Measurements from ENCODE around the gene CNTN6.

Gene CNTN6

DNA sequence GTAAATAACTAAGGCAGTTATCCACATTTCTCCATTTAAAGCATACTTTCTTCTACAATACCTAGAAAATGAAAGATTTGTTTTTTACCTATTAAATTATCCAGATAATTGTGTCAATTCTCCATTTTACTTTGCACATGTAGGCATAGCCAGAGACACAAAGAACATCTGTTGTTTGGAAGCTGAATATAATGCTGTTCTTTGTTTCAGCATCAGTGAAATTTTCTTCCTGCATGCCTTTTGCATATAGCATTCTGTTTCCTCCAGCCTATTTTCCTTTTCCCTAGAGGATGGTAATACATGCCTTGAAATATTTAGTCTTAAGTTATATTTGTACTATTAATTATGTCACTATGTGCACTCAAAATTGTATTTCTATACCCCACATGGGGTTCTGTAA is 233.7 kb downstream of the CNTN6 start:
- H2BK5ac ChIP-seq (ENCODE audit: low read depth, low read length, poor library complexity, severe bottlenecking), result no peak overlapping the region

DNA sequence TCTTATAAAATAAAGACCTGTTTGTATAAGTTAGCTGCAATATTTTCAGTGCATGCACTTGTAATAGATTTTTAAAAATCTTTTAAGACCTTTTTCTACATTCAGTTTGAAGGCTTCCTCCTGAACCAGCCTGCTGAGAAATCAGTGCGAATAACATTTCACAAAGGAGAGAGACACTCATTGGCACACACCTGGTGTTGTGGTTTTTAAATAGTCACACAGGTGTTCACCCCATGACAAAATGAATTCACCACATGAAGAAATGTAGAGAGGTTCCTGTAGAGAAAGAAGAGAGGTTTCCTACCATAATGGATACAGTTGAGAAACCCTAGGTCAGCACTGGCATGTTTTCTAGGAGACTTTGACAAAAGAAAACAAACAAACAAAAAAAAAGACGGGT is 237.3 kb downstream of the CNTN6 start:
- Histone ChIP-seq H3K27me3 (ENCODE audit: control insufficient read depth in 1 of 2, insufficient read depth in 1 of 2, low read length in 2 of 2) (no peaks in the 10 kb centered on the region), H3K4ac (ENCODE audit: low read depth in 1 of 2, low read length in 2 of 2) (no peak overlapping the region), H2BK120ac (ENCODE audit: low read depth, low read length) (no peak overlapping the region), H2AK5ac (ENCODE audit: low read length, severe bottlenecking) (no peak overlapping the region), H3K14ac (ENCODE audit: low read length in 2 of 2) (no peak overlapping the region), H2BK12ac (ENCODE audit: low read length in 2 of 2) (no peak overlapping the region), H3K4me1 (ENCODE audit: control insufficient read depth, insufficient read depth, low read depth, low read length) (no peaks in the 10 kb centered on the region), H2AFZ (ENCODE audit: low read depth, low read length) (no peak overlapping the region), H3K36me3 (ENCODE audit: control insufficient read depth in 1 of 2, insufficient read depth in 2 of 2, low read depth in 1 of 2, low read length in 2 of 2) (no peaks in the 10 kb centered on the region), H3K9ac (ENCODE audit: low read length) (no peak overlapping the region), H3K23ac (ENCODE audit: low read length in 2 of 2) (no peak overlapping the region), H2BK15ac (ENCODE audit: low read depth, poor library complexity, severe bottlenecking) (no peak overlapping the region), H3K9me3 (ENCODE audit: control insufficient read depth, low read length) (no peaks in the 10 kb centered on the region), H3K4me3 (ENCODE audit: insufficient read depth in 1 of 2, low read depth in 1 of 2, low read length in 2 of 2) (no peak overlapping the region), H2BK5ac (ENCODE audit: low read depth, low read length, poor library complexity, severe bottlenecking) (no peak overlapping the region), H3K27ac (ENCODE audit: low read length, poor library complexity, severe bottlenecking) (no peak overlapping the region), H3K4me2 (ENCODE audit: low read length, poor library complexity, severe bottlenecking) (no peak overlapping the region), H3K79me1 (replicated peaks; ENCODE audit: low read length, poor library complexity, severe bottlenecking) (no peaks in the 10 kb centered on the region), H4K91ac (ENCODE audit: low read length) (no peak overlapping the region), H4K8ac (ENCODE audit: low read length) (no peak overlapping the region), H3K18ac (ENCODE audit: low read depth in 1 of 2, low read length in 2 of 2) (no peak overlapping the region)
- WGBS, result 100% methylated on average over 1 of the region's 2 CpGs
- no peak for DNase-seq

More for the DNA sequence above, 233.7 kb downstream of the CNTN6 start:
- H3K14ac ChIP-seq (ENCODE audit: low read length in 2 of 2), result no peak overlapping the region
- H3K36me3 ChIP-seq (ENCODE audit: control insufficient read depth in 1 of 2, insufficient read depth in 2 of 2, low read depth in 1 of 2, low read length in 2 of 2), result no peaks in the 10 kb centered on the region
- no peak overlapping the region for H4K91ac ChIP-seq (ENCODE audit: low read length)
- no peak overlapping the region for H2AFZ ChIP-seq (ENCODE audit: low read depth, low read length)
- no peaks in the 10 kb centered on the region for H3K79me1 ChIP-seq (replicated peaks; ENCODE audit: low read length, poor library complexity, severe bottlenecking)
- H3K9me3 ChIP-seq (ENCODE audit: control insufficient read depth, low read length), result no peaks in the 10 kb centered on the region
- no peak overlapping the region for H2BK15ac ChIP-seq (ENCODE audit: low read depth, poor library complexity, severe bottlenecking)
- no peaks in the 10 kb centered on the region for H3K27me3 ChIP-seq (ENCODE audit: control insufficient read depth in 1 of 2, insufficient read depth in 1 of 2, low read length in 2 of 2)
- no peak overlapping the region for H3K27ac ChIP-seq (ENCODE audit: low read length, poor library complexity, severe bottlenecking)
- no peak overlapping the region for H3K9ac ChIP-seq (ENCODE audit: low read length)
- no peak overlapping the region for H2BK120ac ChIP-seq (ENCODE audit: low read depth, low read length)
- no peak overlapping the region for H3K23ac ChIP-seq (ENCODE audit: low read length in 2 of 2)
- H3K18ac ChIP-seq (ENCODE audit: low read depth in 1 of 2, low read length in 2 of 2), result no peak overlapping the region
- H3K4ac ChIP-seq (ENCODE audit: low read depth in 1 of 2, low read length in 2 of 2), result no peak overlapping the region
- no peak overlapping the region for H2BK12ac ChIP-seq (ENCODE audit: low read length in 2 of 2)
- H4K8ac ChIP-seq (ENCODE audit: low read length), result no peak overlapping the region
- DNase-seq, result no peak
- H3K4me3 ChIP-seq (ENCODE audit: insufficient read depth in 1 of 2, low read depth in 1 of 2, low read length in 2 of 2), result no peak overlapping the region
- H3K4me1 ChIP-seq (ENCODE audit: control insufficient read depth, insufficient read depth, low read depth, low read length), result no peaks in the 10 kb centered on the region
- no peak overlapping the region for H2AK5ac ChIP-seq (ENCODE audit: low read length, severe bottlenecking)
- no peak overlapping the region for H3K4me2 ChIP-seq (ENCODE audit: low read length, poor library complexity, severe bottlenecking)

DNA sequence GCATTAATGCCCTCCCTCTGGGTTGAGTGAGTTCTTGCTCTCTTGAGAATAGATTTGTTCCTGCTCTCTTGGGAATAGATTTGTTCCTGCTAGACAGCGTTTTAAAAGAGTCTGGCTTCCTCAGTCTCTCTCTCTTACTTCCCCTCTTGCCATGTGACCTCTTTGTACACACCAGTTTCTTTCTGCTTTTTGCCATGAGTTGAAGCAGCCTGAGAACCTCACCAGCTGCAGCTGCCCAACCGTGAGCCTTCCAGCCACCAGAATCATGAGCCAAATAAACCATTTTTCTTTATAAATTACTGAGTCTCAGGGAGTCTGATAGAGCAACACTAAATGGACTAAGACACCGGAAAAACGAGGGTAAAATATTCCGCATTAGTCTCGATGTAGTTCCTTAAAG is 253.6 kb downstream of the CNTN6 start:
- DNase-seq, result no peak
- no peaks in the 10 kb centered on the region for H3K79me1 ChIP-seq (replicated peaks; ENCODE audit: low read length, poor library complexity, severe bottlenecking)
- H2BK15ac ChIP-seq (ENCODE audit: low read depth, poor library complexity, severe bottlenecking), result no peak overlapping the region
- no peak overlapping the region for H3K4ac ChIP-seq (ENCODE audit: low read depth in 1 of 2, low read length in 2 of 2)
- no peak overlapping the region for H2BK5ac ChIP-seq (ENCODE audit: low read depth, low read length, poor library complexity, severe bottlenecking)
- no peak overlapping the region for H3K18ac ChIP-seq (ENCODE audit: low read depth in 1 of 2, low read length in 2 of 2)
- H3K9ac ChIP-seq (ENCODE audit: low read length), result no peak overlapping the region
- no peaks in the 10 kb centered on the region for H3K36me3 ChIP-seq (ENCODE audit: control insufficient read depth in 1 of 2, insufficient read depth in 2 of 2, low read depth in 1 of 2, low read length in 2 of 2)
- no peak overlapping the region for H3K4me3 ChIP-seq (ENCODE audit: insufficient read depth in 1 of 2, low read depth in 1 of 2, low read length in 2 of 2)
- no peak overlapping the region for H2AFZ ChIP-seq (ENCODE audit: low read depth, low read length)
- no peak overlapping the region for H3K14ac ChIP-seq (ENCODE audit: low read length in 2 of 2)
- no peak overlapping the region for H3K4me2 ChIP-seq (ENCODE audit: low read length, poor library complexity, severe bottlenecking)
- no peak overlapping the region for H3K23ac ChIP-seq (ENCODE audit: low read length in 2 of 2)
- H3K9me3 ChIP-seq (ENCODE audit: control insufficient read depth, low read length), result no peaks in the 10 kb centered on the region
- 84% methylated on average over 6 of the region's 6 CpGs for WGBS
- H3K4me1 ChIP-seq (ENCODE audit: control insufficient read depth, insufficient read depth, low read depth, low read length), result no peaks in the 10 kb centered on the region
- H3K27me3 ChIP-seq (ENCODE audit: control insufficient read depth in 1 of 2, insufficient read depth in 1 of 2, low read length in 2 of 2), result no peaks in the 10 kb centered on the region
- H4K91ac ChIP-seq (ENCODE audit: low read length), result no peak overlapping the region
- H2AK5ac ChIP-seq (ENCODE audit: low read length, severe bottlenecking), result no peak overlapping the region
- no peak overlapping the region for H2BK120ac ChIP-seq (ENCODE audit: low read depth, low read length)
- no peak overlapping the region for H2BK12ac ChIP-seq (ENCODE audit: low read length in 2 of 2)
- no peak overlapping the region for H4K8ac ChIP-seq (ENCODE audit: low read length)
- no peak overlapping the region for H3K27ac ChIP-seq (ENCODE audit: low read length, poor library complexity, severe bottlenecking)

DNA sequence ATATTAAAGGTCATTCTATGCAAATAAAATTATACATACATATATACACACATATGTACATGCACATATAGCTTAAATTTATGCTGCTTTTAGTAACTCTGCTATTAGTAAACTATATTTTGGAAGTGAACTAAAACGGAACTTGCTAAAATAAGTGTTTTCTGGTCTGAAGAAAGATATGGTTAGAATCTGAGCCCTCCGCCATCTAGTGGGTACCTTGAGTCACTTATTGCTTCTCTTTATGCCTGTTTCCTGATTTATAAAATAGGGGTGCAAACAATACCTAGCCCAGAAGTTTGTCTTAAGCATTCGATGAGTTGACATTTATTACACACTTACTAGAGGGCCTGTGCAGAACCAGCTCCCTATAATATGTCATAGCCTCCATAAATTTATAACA is 255.7 kb downstream of the CNTN6 start:
- H3K4me3 ChIP-seq (ENCODE audit: insufficient read depth in 1 of 2, low read depth in 1 of 2, low read length in 2 of 2), result no peak overlapping the region
- H3K4ac ChIP-seq (ENCODE audit: low read depth in 1 of 2, low read length in 2 of 2), result no peak overlapping the region
- no peaks in the 10 kb centered on the region for H3K79me1 ChIP-seq (replicated peaks; ENCODE audit: low read length, poor library complexity, severe bottlenecking)
- no peak overlapping the region for H2BK15ac ChIP-seq (ENCODE audit: low read depth, poor library complexity, severe bottlenecking)
- H3K27ac ChIP-seq (ENCODE audit: low read length, poor library complexity, severe bottlenecking), result no peak overlapping the region
- H3K4me1 ChIP-seq (ENCODE audit: control insufficient read depth, insufficient read depth, low read depth, low read length), result no peaks in the 10 kb centered on the region
- H4K8ac ChIP-seq (ENCODE audit: low read length), result no peak overlapping the region
- H2BK120ac ChIP-seq (ENCODE audit: low read depth, low read length), result no peak overlapping the region
- H3K14ac ChIP-seq (ENCODE audit: low read length in 2 of 2), result no peak overlapping the region
- no peaks in the 10 kb centered on the region for H3K9me3 ChIP-seq (ENCODE audit: control insufficient read depth, low read length)
- H3K23ac ChIP-seq (ENCODE audit: low read length in 2 of 2), result no peak overlapping the region
- no peak overlapping the region for H2AFZ ChIP-seq (ENCODE audit: low read depth, low read length)
- no peak overlapping the region for H3K9ac ChIP-seq (ENCODE audit: low read length)
- H3K27me3 ChIP-seq (ENCODE audit: control insufficient read depth in 1 of 2, insufficient read depth in 1 of 2, low read length in 2 of 2), result no peaks in the 10 kb centered on the region
- 82% methylated on average over 2 of the region's 3 CpGs for WGBS
- H3K36me3 ChIP-seq (ENCODE audit: control insufficient read depth in 1 of 2, insufficient read depth in 2 of 2, low read depth in 1 of 2, low read length in 2 of 2), result no peaks in the 10 kb centered on the region
- H2AK5ac ChIP-seq (ENCODE audit: low read length, severe bottlenecking), result no peak overlapping the region
- no peak overlapping the region for H3K18ac ChIP-seq (ENCODE audit: low read depth in 1 of 2, low read length in 2 of 2)
- no peak overlapping the region for H3K4me2 ChIP-seq (ENCODE audit: low read length, poor library complexity, severe bottlenecking)
- DNase-seq, result no peak
- no peak overlapping the region for H2BK12ac ChIP-seq (ENCODE audit: low read length in 2 of 2)
- no peak overlapping the region for H2BK5ac ChIP-seq (ENCODE audit: low read depth, low read length, poor library complexity, severe bottlenecking)
- no peak overlapping the region for H4K91ac ChIP-seq (ENCODE audit: low read length)
